WTC11 (cell line): ENCODE results near the gene METTL21C. TPM values are rescaled to one million over a fixed set of nuclear protein-coding genes. Genes with fewer than 3 reads are reported as not detected.

ENCODE experiments used
- ATAC-seq: fragments of 200-7000 bp; cut with Tn5 transposase; 2 replicates; pipeline ENCODE4 v1.10.0; 2021; ENCODE audit warnings: mild to moderate bottlenecking, moderate library complexity
- CTCF ChIA-PET: fragments of 300-600 bp; sonication (Branson Sonifier 250); formaldehyde crosslinking; loops from one replicate; lab custom pipeline; 2021; ENCODE audit warnings: antibody characterized with exemption; lab: Charles Lee
- POLR2A ChIA-PET: fragments of 350-600 bp; sonication (Branson Sonifier 250); formaldehyde crosslinking; loops from one replicate; lab custom pipeline; 2021; ENCODE audit warnings: antibody characterized with exemption; lab: Charles Lee
- DNase-seq: peaks from one replicate; pipeline ENCODE4 v3.0.0; 2021; ENCODE audit warnings: low spot score
- H3K27ac Mint-ChIP-seq: 2 replicates; pipeline ENCODE4 v1.8.0; 2021; ENCODE audit warnings: mixed read lengths
- H3K27me3 Mint-ChIP-seq: 2 replicates; pipeline ENCODE4 v1.8.0; 2021; ENCODE audit warnings: low read depth, mild to moderate bottlenecking, moderate library complexity, mixed read lengths
- H3K36me3 Mint-ChIP-seq: 2 replicates; pipeline ENCODE4 v1.8.0; 2021; ENCODE audit warnings: mixed read lengths
- H3K4me1 Mint-ChIP-seq: 2 replicates; pipeline ENCODE4 v1.8.0; 2022; ENCODE audit warnings: mixed read lengths
- H3K4me3 Mint-ChIP-seq: 2 replicates; pipeline ENCODE4 v1.8.0; 2021; ENCODE audit warnings: mild to moderate bottlenecking, moderate library complexity, mixed read lengths
- H3K9me3 Mint-ChIP-seq: 2 replicates; pipeline ENCODE4 v1.8.0; 2021; ENCODE audit warnings: mixed read lengths
- ATF2 ChIP-seq: sonication (generic); formaldehyde crosslinking; IDR thresholded peaks from 2 replicates; pipeline ENCODE4 v1.8.1; 2022; ENCODE audit warnings: low read depth, missing genetic modification reagents, borderline replicate concordance
- CREB1 ChIP-seq: sonication (generic); formaldehyde crosslinking; IDR thresholded peaks from 2 replicates; pipeline ENCODE4 v1.8.0; 2023; ENCODE audit warnings: mild to moderate bottlenecking, missing genetic modification reagents
- ELF4 ChIP-seq: sonication (generic); formaldehyde crosslinking; IDR thresholded peaks from 2 replicates; pipeline ENCODE4 v1.8.1; 2022; ENCODE audit warnings: low read depth, mild to moderate bottlenecking, moderate library complexity, missing genetic modification reagents
- FOXP1 ChIP-seq: sonication (generic); formaldehyde crosslinking; IDR thresholded peaks from 2 replicates; pipeline ENCODE4 v1.8.0; 2022; ENCODE audit warnings: missing genetic modification reagents, mild to moderate bottlenecking, moderate library complexity, borderline replicate concordance
- GABPB1 ChIP-seq: sonication (generic); formaldehyde crosslinking; IDR thresholded peaks from 2 replicates; pipeline ENCODE4 v1.8.1; 2023; ENCODE audit warnings: mild to moderate bottlenecking, missing genetic modification reagents
- KAT7 ChIP-seq: sonication (generic); formaldehyde crosslinking; IDR thresholded peaks from 2 replicates; pipeline ENCODE4 v1.8.1; 2023; ENCODE audit warnings: missing genetic modification reagents, mild to moderate bottlenecking, borderline replicate concordance
- MXD4 ChIP-seq: fragments of 250-450 bp; sonication (Bioruptor Pico); IDR thresholded peaks from 2 replicates; pipeline ENCODE4 v1.8.0; 2021; ENCODE audit warnings: mild to moderate bottlenecking, moderate library complexity, borderline replicate concordance
- MYBL2 ChIP-seq: sonication (generic); formaldehyde crosslinking; IDR thresholded peaks from 2 replicates; pipeline ENCODE4 v1.8.1; 2023; ENCODE audit warnings: mild to moderate bottlenecking, moderate library complexity, missing genetic modification reagents
- NFE2L1 ChIP-seq: sonication (generic); formaldehyde crosslinking; IDR thresholded peaks from 2 replicates; pipeline ENCODE4 v1.8.1; 2023; ENCODE audit warnings: missing genetic modification reagents
- NFYB ChIP-seq: sonication (generic); formaldehyde crosslinking; conservative IDR thresholded peaks from 2 replicates; pipeline ENCODE4 v1.8.0; 2022; ENCODE audit warnings: low read depth, missing genetic modification reagents
- NR1H2 ChIP-seq: sonication (generic); formaldehyde crosslinking; IDR thresholded peaks from 2 replicates; pipeline ENCODE4 v1.9.0; 2021; ENCODE audit warnings: mild to moderate bottlenecking, moderate library complexity, missing genetic modification reagents
- PRDM15 ChIP-seq: sonication (generic); formaldehyde crosslinking; IDR thresholded peaks from 2 replicates; pipeline ENCODE4 v1.8.0; 2022; ENCODE audit warnings: missing genetic modification reagents
- SMAD4 ChIP-seq: sonication (generic); formaldehyde crosslinking; IDR thresholded peaks from 2 replicates; pipeline ENCODE4 v1.8.0; 2022; ENCODE audit warnings: mild to moderate bottlenecking, missing genetic modification reagents
- TEAD4 ChIP-seq: sonication (generic); formaldehyde crosslinking; IDR thresholded peaks from 2 replicates; pipeline ENCODE4 v1.8.0; 2022; ENCODE audit warnings: mild to moderate bottlenecking, missing genetic modification reagents
- ZNF263 ChIP-seq: sonication (generic); formaldehyde crosslinking; IDR thresholded peaks from 2 replicates; pipeline ENCODE4 v1.8.1; 2022; ENCODE audit warnings: low read depth, mild to moderate bottlenecking, moderate library complexity, missing genetic modification reagents
- ZNF317 ChIP-seq: sonication (generic); formaldehyde crosslinking; IDR thresholded peaks from 2 replicates; pipeline ENCODE4 v1.8.1; 2023; ENCODE audit warnings: low read depth, mild to moderate bottlenecking, moderate library complexity, missing genetic modification reagents, borderline replicate concordance
- total RNA-seq: library from RNA; stranded (reverse); gene quantifications from 3 replicates; pipeline ENCODE4 v1.2.3, GENCODE V29; 2021
- TF ChIP-seq, protein P1 (sequence below): sonication (generic); formaldehyde crosslinking; IDR thresholded peaks from 2 replicates; pipeline ENCODE4 v1.8.0; 2023; ENCODE audit warnings: missing genetic modification reagents, mild to moderate bottlenecking, borderline replicate concordance
- TF ChIP-seq, protein P2 (sequence below): sonication (generic); formaldehyde crosslinking; IDR thresholded peaks from 2 replicates; pipeline ENCODE4 v1.8.1; 2023; ENCODE audit warnings: mild to moderate bottlenecking, missing genetic modification reagents
- TF ChIP-seq, protein P3 (sequence below): sonication (generic); formaldehyde crosslinking; IDR thresholded peaks from 2 replicates; pipeline ENCODE4 v1.8.1; 2022; ENCODE audit warnings: missing genetic modification reagents, borderline replicate concordance

Gene METTL21C
- total RNA-seq, 1 experiment from 2014 or later = not detected

GRCh38 chr13:102682727-102683126 is 12.1 kb downstream of the METTL21C start:
- Mint-ChIP-seq H3K27me3 (no peaks in the 10 kb centered on the region), H3K4me1 (peaks cover 8% of the 10 kb centered on the region), H3K36me3 (peaks cover 13% of the 10 kb centered on the region), H3K9me3 (no peaks in the 10 kb centered on the region), H3K4me3 (no peak overlapping the region), H3K27ac (no peak overlapping the region)
- POLR2A ChIA-PET = no interaction called here
- TF ChIP-seq, protein P1, sequence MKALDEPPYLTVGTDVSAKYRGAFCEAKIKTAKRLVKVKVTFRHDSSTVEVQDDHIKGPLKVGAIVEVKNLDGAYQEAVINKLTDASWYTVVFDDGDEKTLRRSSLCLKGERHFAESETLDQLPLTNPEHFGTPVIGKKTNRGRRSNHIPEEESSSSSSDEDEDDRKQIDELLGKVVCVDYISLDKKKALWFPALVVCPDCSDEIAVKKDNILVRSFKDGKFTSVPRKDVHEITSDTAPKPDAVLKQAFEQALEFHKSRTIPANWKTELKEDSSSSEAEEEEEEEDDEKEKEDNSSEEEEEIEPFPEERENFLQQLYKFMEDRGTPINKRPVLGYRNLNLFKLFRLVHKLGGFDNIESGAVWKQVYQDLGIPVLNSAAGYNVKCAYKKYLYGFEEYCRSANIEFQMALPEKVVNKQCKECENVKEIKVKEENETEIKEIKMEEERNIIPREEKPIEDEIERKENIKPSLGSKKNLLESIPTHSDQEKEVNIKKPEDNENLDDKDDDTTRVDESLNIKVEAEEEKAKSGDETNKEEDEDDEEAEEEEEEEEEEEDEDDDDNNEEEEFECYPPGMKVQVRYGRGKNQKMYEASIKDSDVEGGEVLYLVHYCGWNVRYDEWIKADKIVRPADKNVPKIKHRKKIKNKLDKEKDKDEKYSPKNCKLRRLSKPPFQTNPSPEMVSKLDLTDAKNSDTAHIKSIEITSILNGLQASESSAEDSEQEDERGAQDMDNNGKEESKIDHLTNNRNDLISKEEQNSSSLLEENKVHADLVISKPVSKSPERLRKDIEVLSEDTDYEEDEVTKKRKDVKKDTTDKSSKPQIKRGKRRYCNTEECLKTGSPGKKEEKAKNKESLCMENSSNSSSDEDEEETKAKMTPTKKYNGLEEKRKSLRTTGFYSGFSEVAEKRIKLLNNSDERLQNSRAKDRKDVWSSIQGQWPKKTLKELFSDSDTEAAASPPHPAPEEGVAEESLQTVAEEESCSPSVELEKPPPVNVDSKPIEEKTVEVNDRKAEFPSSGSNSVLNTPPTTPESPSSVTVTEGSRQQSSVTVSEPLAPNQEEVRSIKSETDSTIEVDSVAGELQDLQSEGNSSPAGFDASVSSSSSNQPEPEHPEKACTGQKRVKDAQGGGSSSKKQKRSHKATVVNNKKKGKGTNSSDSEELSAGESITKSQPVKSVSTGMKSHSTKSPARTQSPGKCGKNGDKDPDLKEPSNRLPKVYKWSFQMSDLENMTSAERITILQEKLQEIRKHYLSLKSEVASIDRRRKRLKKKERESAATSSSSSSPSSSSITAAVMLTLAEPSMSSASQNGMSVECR (CRISPR knock-in tag) = no peak
- TF ChIP-seq ZNF263 (CRISPR knock-in tag) = no peak
- TF ChIP-seq, protein P2, sequence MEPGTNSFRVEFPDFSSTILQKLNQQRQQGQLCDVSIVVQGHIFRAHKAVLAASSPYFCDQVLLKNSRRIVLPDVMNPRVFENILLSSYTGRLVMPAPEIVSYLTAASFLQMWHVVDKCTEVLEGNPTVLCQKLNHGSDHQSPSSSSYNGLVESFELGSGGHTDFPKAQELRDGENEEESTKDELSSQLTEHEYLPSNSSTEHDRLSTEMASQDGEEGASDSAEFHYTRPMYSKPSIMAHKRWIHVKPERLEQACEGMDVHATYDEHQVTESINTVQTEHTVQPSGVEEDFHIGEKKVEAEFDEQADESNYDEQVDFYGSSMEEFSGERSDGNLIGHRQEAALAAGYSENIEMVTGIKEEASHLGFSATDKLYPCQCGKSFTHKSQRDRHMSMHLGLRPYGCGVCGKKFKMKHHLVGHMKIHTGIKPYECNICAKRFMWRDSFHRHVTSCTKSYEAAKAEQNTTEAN (CRISPR knock-in tag) = no peak
- no peak for TF ChIP-seq KAT7
- TF ChIP-seq CREB1 (CRISPR knock-in tag) = no peak
- TF ChIP-seq ELF4 = no peak
- TF ChIP-seq TEAD4 (CRISPR knock-in tag) = no peak
- TF ChIP-seq, protein P3, sequence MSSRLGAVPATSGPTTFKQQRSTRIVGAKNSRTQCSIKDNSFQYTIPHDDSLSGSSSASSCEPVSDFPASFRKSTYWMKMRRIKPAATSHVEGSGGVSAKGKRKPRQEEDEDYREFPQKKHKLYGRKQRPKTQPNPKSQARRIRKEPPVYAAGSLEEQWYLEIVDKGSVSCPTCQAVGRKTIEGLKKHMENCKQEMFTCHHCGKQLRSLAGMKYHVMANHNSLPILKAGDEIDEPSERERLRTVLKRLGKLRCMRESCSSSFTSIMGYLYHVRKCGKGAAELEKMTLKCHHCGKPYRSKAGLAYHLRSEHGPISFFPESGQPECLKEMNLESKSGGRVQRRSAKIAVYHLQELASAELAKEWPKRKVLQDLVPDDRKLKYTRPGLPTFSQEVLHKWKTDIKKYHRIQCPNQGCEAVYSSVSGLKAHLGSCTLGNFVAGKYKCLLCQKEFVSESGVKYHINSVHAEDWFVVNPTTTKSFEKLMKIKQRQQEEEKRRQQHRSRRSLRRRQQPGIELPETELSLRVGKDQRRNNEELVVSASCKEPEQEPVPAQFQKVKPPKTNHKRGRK (CRISPR knock-in tag) = no peak
- TF ChIP-seq ATF2 (CRISPR knock-in tag) = no peak
- no peak for TF ChIP-seq MYBL2 (CRISPR knock-in tag)
- TF ChIP-seq NR1H2 (CRISPR knock-in tag) = no peak
- TF ChIP-seq ZNF317 = no peak
- no peak for TF ChIP-seq SMAD4
- no peak for TF ChIP-seq NFYB (CRISPR knock-in tag)
- TF ChIP-seq NFE2L1 (CRISPR knock-in tag) = no peak
- no peak for TF ChIP-seq GABPB1
- TF ChIP-seq MXD4 (CRISPR knock-in tag) = no peak
- no peak for TF ChIP-seq FOXP1 (CRISPR knock-in tag)
- TF ChIP-seq PRDM15 (CRISPR knock-in tag) = no peak
- ATAC-seq = no peak
- DNase-seq = no peak
- CTCF ChIA-PET = no interaction called here
